Brain microvascular endothelial cell (primary cell): ENCODE data around the gene UCN.
"Not testable (repeated sequence)": the region's sequence is repeated elsewhere in the genome, so short reads cannot be mapped to it uniquely, and the experiment has no call there.

Experiments used
- DNase-seq: peaks from one replicate; pipeline ENCODE4 v3.0.0-alpha.2; 2020
- H3K27ac ChIP-seq: fragments of 250-450 bp; sonication (Bioruptor Pico); 2 replicates; pipeline ENCODE4 v1.5.1; 2020; ENCODE audit warnings: mild to moderate bottlenecking, moderate library complexity
- H3K27me3 ChIP-seq: fragments of 250-450 bp; sonication (Bioruptor Pico); replicated peaks from 2 replicates; pipeline ENCODE4 v1.5.1; 2020; ENCODE audit warnings: mild to moderate bottlenecking
- H3K36me3 ChIP-seq: fragments of 250-450 bp; sonication (Bioruptor Pico); replicated peaks from 2 replicates; pipeline ENCODE4 v1.5.1; 2020; ENCODE audit warnings: mild to moderate bottlenecking
- H3K4me3 ChIP-seq: 2 replicates; pipeline ENCODE4 v1.5.1; 2011; ENCODE audit warnings: low read depth, mild to moderate bottlenecking, control low read depth, low read length, moderate library complexity
- CTCF ChIP-seq: IDR thresholded peaks from 2 replicates; pipeline ENCODE4 v1.5.1; 2011; ENCODE audit warnings: low read depth, mild to moderate bottlenecking, moderate library complexity, low read length, control low read depth, inconsistent platforms; ENCODE audit errors: missing control alignments
- in situ Hi-C: cut with HindIII; loops from 2 replicates; pipeline ENCODE4 v1.10.0; 2017; ENCODE audit warnings: low sequenced_read_pairs, low pct_ligation_motif_present

Gene UCN

GRCh38 chr2:27270131-27270530, 38.1 kb downstream of the UCN start:
- Histone ChIP-seq H3K36me3 (no peaks in the 10 kb centered on the region), H3K4me3 (no peak overlapping the region), H3K27ac (no peak overlapping the region), H3K27me3 (peaks cover 23% of the 10 kb centered on the region)
- DNase-seq: no peak
- in situ Hi-C loops: no loop called here
- TF ChIP-seq CTCF: no peak

GRCh38 chr2:27268296-27268695, 39.9 kb downstream of the UCN start:
- H3K4me3 ChIP-seq, in situ Hi-C loops, H3K36me3 ChIP-seq, DNase-seq, H3K27ac ChIP-seq: not testable (repeated sequence)
- peaks cover 40% of the 10 kb centered on the region for H3K27me3 ChIP-seq

- TF ChIP-seq CTCF: no peak
- in situ Hi-C loops: no loop called here
- no peak overlapping the region for H3K27ac ChIP-seq
- no peaks in the 10 kb centered on the region for H3K36me3 ChIP-seq
- no peak overlapping the region for H3K4me3 ChIP-seq
- no peak for DNase-seq
- peaks cover 68% of the 10 kb centered on the region for H3K27me3 ChIP-seq
Observed at GRCh38 chr2:27265536-27265870, 42.7 kb downstream of the UCN start.

GRCh38 chr2:27264753-27265535, 43.3 kb downstream of the UCN start:
- peak; percentile 8 for DNase-seq
- Histone ChIP-seq H3K36me3 (no peaks in the 10 kb centered on the region), H3K27ac (no peak overlapping the region), H3K27me3 (peaks cover 72% of the 10 kb centered on the region), H3K4me3 (peak overlapping the region; percentile 22)
- TF ChIP-seq CTCF: peak; percentile 53
- in situ Hi-C loops: no loop called here

GRCh38 chr2:27264253-27264752, 43.9 kb downstream of the UCN start:
- peaks cover 70% of the 10 kb centered on the region for H3K27me3 ChIP-seq
- DNase-seq: no peak

More at GRCh38 chr2:27264253-27264752, 43.9 kb downstream of the UCN start:
- Histone ChIP-seq H3K27ac (no peak overlapping the region), H3K4me3 (no peak overlapping the region), H3K36me3 (no peaks in the 10 kb centered on the region)
- in situ Hi-C loops: no loop called here
- TF ChIP-seq CTCF: no peak
